Purkinje cell (primary cell): ENCODE results near the gene KCNJ10. TPM values are rescaled to one million over a fixed set of nuclear protein-coding genes. Genes with fewer than 3 reads are reported as not detected.

ENCODE experiments used
- polyA plus RNA-seq: library from polyadenylated mRNA; unstranded; fragments of >200 nt; fragmentation: Nextera tagmentation; gene quantifications from 2 replicates; pipeline ENCODE4 v1.2.1, GENCODE V29; 2014

The KCNJ10 gene
- polyA plus RNA-seq, result 17.9 and 18.7 TPM in 2 replicates

DNA sequence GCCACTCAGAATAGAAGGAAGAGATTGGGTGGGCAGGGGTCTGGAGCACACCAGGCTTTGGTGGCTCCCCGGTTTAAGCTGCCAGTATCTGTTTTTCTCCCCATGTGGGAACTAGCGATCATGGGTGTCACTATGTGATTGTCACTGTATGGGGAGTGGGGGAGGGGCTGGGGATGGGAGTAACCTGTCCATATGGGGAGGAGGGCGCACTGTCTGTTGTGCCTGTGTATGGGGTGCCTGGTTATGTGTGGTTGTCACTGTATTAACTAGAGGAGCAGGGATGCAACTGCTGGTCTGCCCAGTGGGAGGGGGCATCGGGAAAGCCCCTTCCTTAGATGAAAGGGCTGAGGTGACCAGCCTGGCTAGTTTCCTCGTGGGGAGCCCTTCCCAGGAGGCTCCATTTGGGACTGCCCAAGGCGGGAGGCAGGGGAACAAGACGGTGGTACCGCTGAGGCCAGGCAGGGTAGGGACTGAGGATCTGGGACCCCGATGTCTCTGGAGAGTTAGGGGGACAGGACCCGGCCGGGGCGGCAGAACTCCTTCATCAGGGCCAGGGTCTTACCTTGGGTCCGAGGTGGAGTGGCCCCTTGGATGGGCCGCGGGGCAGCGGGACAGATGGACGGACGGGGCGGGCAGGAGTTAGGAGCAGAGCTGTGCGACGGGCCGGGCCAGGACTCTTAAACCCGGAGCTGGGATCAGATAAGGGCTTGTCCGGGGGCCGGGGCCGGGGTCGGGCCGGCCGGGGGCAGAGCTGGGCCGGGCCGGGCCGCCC lies at the start of gene KCNJ10:
Gene KCNJ10, minus strand, starts transcription at position 701 of the 772 bp plus-strand sequence. CDS start 27,628 bp downstream, outside the sequence.

DNA sequence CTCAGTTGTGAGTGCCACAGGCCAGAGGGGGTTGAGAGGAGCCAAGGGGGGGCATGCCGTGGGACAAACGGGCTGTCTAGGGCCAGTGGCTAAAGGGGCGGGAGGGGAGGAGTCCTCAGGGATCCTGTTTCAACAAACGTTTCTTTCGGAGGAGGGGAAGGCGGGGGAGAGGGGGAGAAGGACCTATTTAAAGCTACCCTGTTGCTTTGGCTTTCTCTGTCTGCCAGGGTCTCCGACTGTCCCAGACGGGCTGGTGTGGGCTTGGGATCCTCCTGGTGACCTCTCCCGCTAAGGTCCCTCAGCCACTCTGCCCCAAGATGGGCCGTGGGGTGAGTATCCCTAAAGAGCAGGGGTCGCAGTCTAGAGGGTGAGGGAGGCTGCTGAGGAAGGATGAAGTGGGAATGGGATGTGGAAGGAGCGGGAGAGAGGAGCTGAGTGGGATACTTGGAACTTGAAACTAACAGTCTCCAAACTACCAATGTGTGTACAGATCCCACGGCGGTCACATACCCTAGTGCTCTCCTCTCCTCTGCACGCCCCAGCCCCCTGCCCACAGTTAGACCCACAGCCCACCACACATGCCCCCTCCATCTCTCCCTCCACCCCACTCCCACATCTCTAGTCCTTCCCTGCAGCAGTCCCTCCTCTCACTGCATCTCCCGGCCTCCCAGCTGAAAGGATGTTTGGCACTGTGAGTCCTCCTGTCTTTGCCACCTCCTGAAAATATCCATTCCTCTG lies 45.8 kb upstream of the KCNJ10 start, which contains the start of gene ATP1A2:
Gene ATP1A2, plus strand, starts transcription at position 215 of the 738 bp plus-strand sequence. Its CDS starts 103 bp downstream, at position 318.

DNA sequence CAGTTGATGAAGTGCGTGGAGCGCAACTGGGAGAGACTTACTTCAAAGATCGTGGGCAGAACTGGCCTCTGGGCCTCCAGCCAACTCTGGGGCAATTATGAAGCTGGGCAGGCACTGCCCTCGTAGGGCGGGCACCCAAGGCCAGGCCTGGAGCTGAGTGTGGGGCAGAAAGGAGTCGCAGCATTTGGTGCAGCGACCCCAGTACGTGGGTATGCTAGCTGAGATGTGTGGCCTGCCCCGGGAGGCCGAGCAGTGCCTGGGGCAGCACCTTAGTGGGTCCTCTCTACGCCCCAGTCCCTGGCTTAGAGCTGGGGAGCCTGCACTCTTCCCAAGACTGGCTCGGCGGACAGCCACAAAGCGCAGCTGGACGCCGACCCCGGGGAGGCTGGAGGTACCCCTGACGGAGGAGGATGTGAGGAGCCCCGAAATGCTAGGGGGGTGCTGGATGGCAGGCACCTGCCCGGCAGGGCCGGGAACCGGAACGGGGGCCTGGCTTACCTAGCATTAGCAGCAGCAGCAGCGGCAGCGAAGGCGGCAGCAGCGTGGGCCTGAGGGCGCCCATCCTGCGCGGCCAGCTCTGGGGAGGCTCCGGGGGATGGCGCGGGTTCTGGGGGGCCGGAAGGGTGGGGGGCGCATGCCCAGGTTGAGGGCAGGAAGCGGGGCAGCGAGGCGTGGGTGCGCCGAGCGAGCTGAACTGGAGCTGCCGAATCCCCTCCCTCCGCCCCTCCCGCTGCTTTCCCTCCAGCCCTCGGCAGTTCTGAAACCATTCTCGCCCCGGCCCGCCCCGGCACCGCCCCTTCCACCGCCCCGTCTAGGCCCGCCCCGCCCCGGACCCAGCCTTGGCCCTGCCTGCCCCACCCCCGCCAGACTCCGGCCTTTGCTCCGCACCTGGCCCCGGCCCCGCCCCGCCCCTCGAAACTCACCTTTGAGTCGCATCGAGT lies 28.2 kb upstream of the KCNJ10 start, which contains the start of gene IGSF8:
Gene IGSF8, minus strand, starts transcription at position 709 of the 941 bp plus-strand sequence. Its CDS starts 147 bp downstream, at position 562.

DNA sequence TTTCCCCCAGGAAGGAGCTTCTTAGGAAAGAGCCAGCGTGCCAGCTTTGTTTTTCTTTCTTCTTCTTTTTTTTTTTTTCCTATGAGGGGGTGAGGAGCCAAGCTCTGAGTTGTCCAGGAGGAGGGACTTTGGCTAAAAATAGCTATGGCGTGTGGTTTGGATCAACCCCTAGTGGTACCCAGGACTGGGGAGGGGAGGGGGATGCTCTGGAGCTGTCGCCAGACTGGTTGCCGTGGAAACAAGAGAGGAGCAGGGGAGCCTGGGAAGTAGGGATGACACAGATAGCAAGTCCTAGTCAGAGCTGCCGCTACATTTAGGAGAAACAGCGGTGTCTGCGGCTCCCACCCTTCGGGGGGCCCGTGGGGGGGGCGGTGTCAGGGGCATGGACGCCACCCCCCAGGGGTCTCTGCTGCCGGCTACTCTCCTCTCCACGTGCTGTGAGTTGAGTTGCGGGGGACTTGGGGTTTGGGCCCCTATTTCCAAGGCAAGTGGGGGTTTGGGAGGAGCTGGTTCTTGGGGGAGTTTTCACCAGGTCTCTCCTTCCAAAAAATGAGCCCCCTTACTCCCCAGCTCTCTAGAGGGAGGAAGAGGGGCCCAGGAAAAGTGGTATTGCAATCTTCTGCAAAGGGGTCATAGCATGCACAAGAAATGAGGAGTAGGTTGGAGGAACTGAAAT lies 11.4 kb upstream of the KCNJ10 start, which contains the start of gene KCNJ9:
Gene KCNJ9, plus strand, starts transcription at position 278 of the 676 bp plus-strand sequence. CDS start 2,493 bp downstream, outside the sequence.

DNA sequence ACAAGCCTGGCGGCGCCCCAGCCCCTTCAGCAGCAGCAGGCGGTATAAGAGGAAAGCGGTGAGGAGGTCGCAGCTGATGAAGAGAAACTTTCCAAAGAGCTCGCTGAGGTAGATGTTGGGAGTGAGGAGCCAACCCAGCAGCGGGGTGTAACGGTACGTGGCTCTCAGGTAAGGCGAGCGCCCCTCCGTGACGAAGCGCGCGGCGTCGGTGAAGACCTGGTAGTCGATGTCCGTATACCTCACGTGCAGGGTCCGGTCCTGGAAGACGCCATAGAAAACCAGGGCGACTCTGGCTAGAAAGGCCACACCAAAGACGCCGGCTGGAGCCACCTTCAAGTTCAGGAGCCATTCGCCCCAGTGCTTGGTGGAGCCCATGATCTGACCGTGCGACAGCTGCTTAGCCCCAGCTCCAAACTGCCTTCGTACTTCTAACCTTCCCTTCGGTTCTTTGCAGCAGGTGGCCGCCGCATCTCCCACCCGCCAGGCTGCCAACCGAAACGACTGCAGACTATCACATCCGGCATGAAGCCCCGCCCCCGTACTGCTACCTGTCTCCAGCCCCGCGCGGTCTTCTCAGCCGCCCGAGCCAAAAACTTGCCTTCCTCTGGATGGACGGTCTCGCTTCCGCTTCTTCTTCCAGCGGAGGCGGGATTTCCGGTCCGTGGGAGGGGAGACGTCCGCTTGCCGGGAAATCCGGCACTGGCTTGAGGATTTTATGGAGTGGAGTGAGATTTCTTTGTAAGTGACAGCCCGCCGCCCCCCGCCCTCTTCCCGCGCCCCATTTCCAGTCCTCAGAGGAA lies 38.4 kb downstream of the KCNJ10 start, which contains the start of gene PIGM:
Gene PIGM, minus strand, starts transcription at position 626 of the 800 bp plus-strand sequence. Its CDS starts 251 bp downstream, at position 375.

DNA sequence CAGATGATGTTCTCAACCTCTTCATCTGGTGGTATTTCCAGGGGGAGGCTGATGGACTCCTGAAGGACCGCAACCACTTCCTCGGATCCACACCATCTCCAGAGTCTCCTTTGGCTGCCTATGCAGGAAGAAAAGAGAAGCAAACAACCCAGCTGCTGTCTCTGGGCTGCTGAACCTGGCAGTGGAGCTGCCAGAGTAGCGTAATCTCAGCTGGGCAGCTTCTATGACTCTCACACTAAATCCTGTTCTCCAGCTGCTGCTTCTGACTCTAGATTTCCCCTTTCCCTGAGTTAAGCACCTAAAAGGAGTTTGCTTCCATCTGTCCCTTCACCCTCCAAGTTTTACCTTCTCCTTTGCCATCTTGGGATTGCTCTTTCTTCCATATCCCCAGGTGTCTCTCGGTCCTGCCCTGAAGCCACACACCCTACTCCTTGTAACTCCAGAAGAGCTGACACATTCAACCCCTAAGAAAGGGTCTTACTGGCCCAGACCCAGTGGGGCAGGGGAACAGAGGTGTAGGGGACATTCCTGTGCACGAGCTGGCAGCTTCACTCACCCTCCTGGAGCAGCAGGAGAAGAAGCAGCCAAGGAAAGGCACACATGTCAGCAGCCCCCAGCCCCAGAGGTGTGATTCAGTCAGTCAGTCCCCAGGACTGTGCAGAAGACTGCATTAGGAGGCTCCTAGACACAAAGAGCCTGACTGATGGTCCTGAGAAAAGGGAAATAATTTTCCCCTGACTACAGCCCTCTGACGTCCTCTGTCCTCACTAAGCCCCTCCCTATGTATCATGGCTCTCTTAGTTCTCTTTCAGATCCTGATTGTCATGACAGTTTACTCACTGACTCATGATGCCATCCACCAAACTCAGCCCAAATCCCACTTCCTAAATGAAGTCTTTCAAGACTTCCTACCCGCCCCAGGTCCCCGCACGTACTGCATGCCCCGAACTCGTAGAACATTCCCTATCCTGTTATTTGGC lies 116.1 kb downstream of the KCNJ10 start, which contains the start of gene SLAMF9:
Gene SLAMF9, minus strand, starts transcription at position 702 of the 980 bp plus-strand sequence. Its CDS starts 100 bp downstream, at position 602.

Other genes starting within 250 kb of the KCNJ10 start
- gene SLAMF8, start 243.3 kb downstream of the KCNJ10 start, polyA plus RNA-seq, result not detected in 2 replicates
- not detected in 2 replicates for gene VSIG8, start 207.5 kb downstream of the KCNJ10 start, polyA plus RNA-seq
- gene CFAP45, start 170.0 kb downstream of the KCNJ10 start, polyA plus RNA-seq, result 1.2 and 2.1 TPM in 2 replicates
- 0.36 and 3.3 TPM in 2 replicates for gene TAGLN2, start 144.7 kb downstream of the KCNJ10 start, polyA plus RNA-seq
- not detected in 2 replicates for gene IGSF9, start 124.5 kb downstream of the KCNJ10 start, polyA plus RNA-seq
- gene SLAMF9, start 115.9 kb downstream of the KCNJ10 start, polyA plus RNA-seq, result not detected in 2 replicates
- gene PIGM, start 38.2 kb downstream of the KCNJ10 start, polyA plus RNA-seq, result 8.0 and 10.7 TPM in 2 replicates
- gene KCNJ9, start 11.4 kb upstream of the KCNJ10 start, polyA plus RNA-seq, result 12.2 and 16.6 TPM in 2 replicates
- 6.4 and 17.5 TPM in 2 replicates for gene IGSF8, start 28.5 kb upstream of the KCNJ10 start, polyA plus RNA-seq
- gene ATP1A2, start 45.6 kb upstream of the KCNJ10 start, polyA plus RNA-seq, result 60.5 and 65.4 TPM in 2 replicates
- gene ATP1A4, start 81.4 kb upstream of the KCNJ10 start, polyA plus RNA-seq, result not detected in 2 replicates
- 3.3 and 18.4 TPM in 2 replicates for gene CASQ1, start 120.4 kb upstream of the KCNJ10 start, polyA plus RNA-seq
- 95.5 and 102 TPM in 2 replicates for gene PEA15, start 135.2 kb upstream of the KCNJ10 start, polyA plus RNA-seq
- 39.7 and 44.8 TPM in 2 replicates for gene DCAF8, start 192.4 kb upstream of the KCNJ10 start, polyA plus RNA-seq
- gene PEX19, start 215.0 kb upstream of the KCNJ10 start, polyA plus RNA-seq, result 19.3 and 21.9 TPM in 2 replicates